ENCODE measurements around the gene RUFY3.

The RUFY3 gene

GRCh38 chr4:70713453-70714078 lies 8.2 kb upstream of the RUFY3 start:
- Histone ChIP-seq H3K4me3 (ENCODE audit: low read length) (no peak overlapping the region), H3K36me3 (ENCODE audit: control insufficient read depth, insufficient read depth, low read length) (no peaks in the 10 kb centered on the region), H3K23ac (ENCODE audit: low read length) (no peak overlapping the region), H3K27ac (ENCODE audit: low read depth, low read length) (no peak overlapping the region), H3K27me3 (ENCODE audit: insufficient read depth, low read length, poor library complexity) (no peaks in the 10 kb centered on the region), H3K79me2 (ENCODE audit: control insufficient read depth, insufficient read depth, low read length) (peaks cover 12% of the 10 kb centered on the region), H4K5ac (ENCODE audit: low read length) (no peak overlapping the region), H3K4me2 (ENCODE audit: low read length) (no peak overlapping the region), H2AK5ac (ENCODE audit: low read length) (no peak overlapping the region), H2BK15ac (replicated peaks; ENCODE audit: low read depth) (no peak overlapping the region), H3K9ac (ENCODE audit: low read length) (no peak overlapping the region), H2BK120ac (ENCODE audit: low read depth, low read length) (no peak overlapping the region), H3K4ac (ENCODE audit: low read depth, low read length) (no peak overlapping the region), H3K18ac (ENCODE audit: low read length) (no peak overlapping the region), H3K79me1 (ENCODE audit: low read length) (peaks cover 8% of the 10 kb centered on the region), H3K4me1 (ENCODE audit: control insufficient read depth, low read depth, low read length) (peaks cover 3% of the 10 kb centered on the region), H2BK5ac (ENCODE audit: low read length) (no peak overlapping the region), H3K56ac (ENCODE audit: low read length) (no peak overlapping the region), H4K8ac (ENCODE audit: low read depth, low read length) (no peak overlapping the region)
- WGBS (ENCODE audit: extremely low coverage, insufficient coverage, low lambda C conversion rate), result no CpG with 5 or more reads among the region's 7 CpGs
- peak; percentile 75 for DNase-seq

GRCh38 chr4:70714079-70714887 lies 7.5 kb upstream of the RUFY3 start:
- H3K27me3 ChIP-seq (ENCODE audit: insufficient read depth, low read length, poor library complexity), result no peaks in the 10 kb centered on the region
- H3K79me2 ChIP-seq (ENCODE audit: control insufficient read depth, insufficient read depth, low read length), result peaks cover 14% of the 10 kb centered on the region
- H3K4me2 ChIP-seq (ENCODE audit: low read length), result no peak overlapping the region
- H3K56ac ChIP-seq (ENCODE audit: low read length), result no peak overlapping the region
- H3K79me1 ChIP-seq (ENCODE audit: low read length), result peaks cover 10% of the 10 kb centered on the region
- no peak overlapping the region for H3K27ac ChIP-seq (ENCODE audit: low read depth, low read length)
- H3K18ac ChIP-seq (ENCODE audit: low read length), result no peak overlapping the region
- no peak overlapping the region for H4K5ac ChIP-seq (ENCODE audit: low read length)
- WGBS (ENCODE audit: extremely low coverage, insufficient coverage, low lambda C conversion rate), result no CpG with 5 or more reads among the region's 5 CpGs
- H3K23ac ChIP-seq (ENCODE audit: low read length), result no peak overlapping the region
- no peak overlapping the region for H3K4me3 ChIP-seq (ENCODE audit: low read length)
- peaks cover 3% of the 10 kb centered on the region for H3K4me1 ChIP-seq (ENCODE audit: control insufficient read depth, low read depth, low read length)
- H2AK5ac ChIP-seq (ENCODE audit: low read length), result no peak overlapping the region
- no peak overlapping the region for H2BK5ac ChIP-seq (ENCODE audit: low read length)
- no peak overlapping the region for H4K8ac ChIP-seq (ENCODE audit: low read depth, low read length)
- DNase-seq, result peak; percentile 42
- no peak overlapping the region for H3K4ac ChIP-seq (ENCODE audit: low read depth, low read length)
- no peak overlapping the region for H2BK120ac ChIP-seq (ENCODE audit: low read depth, low read length)
- no peak overlapping the region for H3K9ac ChIP-seq (ENCODE audit: low read length)
- H3K36me3 ChIP-seq (ENCODE audit: control insufficient read depth, insufficient read depth, low read length), result no peaks in the 10 kb centered on the region
- H2BK15ac ChIP-seq (replicated peaks; ENCODE audit: low read depth), result no peak overlapping the region

- DNase-seq, result no peak
- Histone ChIP-seq H2BK120ac (ENCODE audit: low read depth, low read length) (no peak overlapping the region), H3K79me1 (ENCODE audit: low read length) (peaks cover 8% of the 10 kb centered on the region), H4K8ac (ENCODE audit: low read depth, low read length) (no peak overlapping the region), H2BK5ac (ENCODE audit: low read length) (no peak overlapping the region), H3K79me2 (ENCODE audit: control insufficient read depth, insufficient read depth, low read length) (peaks cover 12% of the 10 kb centered on the region), H4K5ac (ENCODE audit: low read length) (no peak overlapping the region), H3K56ac (ENCODE audit: low read length) (no peak overlapping the region), H3K23ac (ENCODE audit: low read length) (no peak overlapping the region), H3K18ac (ENCODE audit: low read length) (no peak overlapping the region), H3K4me2 (ENCODE audit: low read length) (no peak overlapping the region), H3K4me3 (ENCODE audit: low read length) (no peak overlapping the region), H3K9ac (ENCODE audit: low read length) (no peak overlapping the region), H2AK5ac (ENCODE audit: low read length) (no peak overlapping the region), H3K36me3 (ENCODE audit: control insufficient read depth, insufficient read depth, low read length) (no peaks in the 10 kb centered on the region), H3K4me1 (ENCODE audit: control insufficient read depth, low read depth, low read length) (peaks cover 3% of the 10 kb centered on the region), H3K27me3 (ENCODE audit: insufficient read depth, low read length, poor library complexity) (no peaks in the 10 kb centered on the region), H3K4ac (ENCODE audit: low read depth, low read length) (no peak overlapping the region), H2BK15ac (replicated peaks; ENCODE audit: low read depth) (no peak overlapping the region), H3K27ac (ENCODE audit: low read depth, low read length) (no peak overlapping the region)
- no CpG with 5 or more reads among the region's 6 CpGs for WGBS (ENCODE audit: extremely low coverage, insufficient coverage, low lambda C conversion rate)
These were observed 6.7 kb upstream of the RUFY3 start for GRCh38 chr4:70715097-70715496.

GRCh38 chr4:70718811-70719604 lies 2.8 kb upstream of the RUFY3 start:
- peaks cover 8% of the 10 kb centered on the region for H3K79me1 ChIP-seq (ENCODE audit: low read length)
- H2BK5ac ChIP-seq (ENCODE audit: low read length), result no peak overlapping the region
- no peak overlapping the region for H3K4ac ChIP-seq (ENCODE audit: low read depth, low read length)
- H4K8ac ChIP-seq (ENCODE audit: low read depth, low read length), result no peak overlapping the region
- no peak overlapping the region for H3K18ac ChIP-seq (ENCODE audit: low read length)
- no peaks in the 10 kb centered on the region for H3K27me3 ChIP-seq (ENCODE audit: insufficient read depth, low read length, poor library complexity)
- H2BK120ac ChIP-seq (ENCODE audit: low read depth, low read length), result no peak overlapping the region
- no peak overlapping the region for H3K56ac ChIP-seq (ENCODE audit: low read length)
- H3K9ac ChIP-seq (ENCODE audit: low read length), result no peak overlapping the region
- no peak overlapping the region for H3K23ac ChIP-seq (ENCODE audit: low read length)
- no peak overlapping the region for H3K4me3 ChIP-seq (ENCODE audit: low read length)
- no peak for DNase-seq
- H3K4me2 ChIP-seq (ENCODE audit: low read length), result no peak overlapping the region
- peaks cover under 1% of the 10 kb centered on the region for H3K4me1 ChIP-seq (ENCODE audit: control insufficient read depth, low read depth, low read length)
- no peaks in the 10 kb centered on the region for H3K36me3 ChIP-seq (ENCODE audit: control insufficient read depth, insufficient read depth, low read length)
- peaks cover 8% of the 10 kb centered on the region for H3K79me2 ChIP-seq (ENCODE audit: control insufficient read depth, insufficient read depth, low read length)
- no peak overlapping the region for H4K5ac ChIP-seq (ENCODE audit: low read length)
- no CpG with 5 or more reads among the region's 13 CpGs for WGBS (ENCODE audit: extremely low coverage, insufficient coverage, low lambda C conversion rate)
- no peak overlapping the region for H3K27ac ChIP-seq (ENCODE audit: low read depth, low read length)
- no peak overlapping the region for H2BK15ac ChIP-seq (replicated peaks; ENCODE audit: low read depth)
- H2AK5ac ChIP-seq (ENCODE audit: low read length), result no peak overlapping the region

- Histone ChIP-seq H3K79me2 (ENCODE audit: control insufficient read depth, insufficient read depth, low read length) (peaks cover 6% of the 10 kb centered on the region), H3K18ac (ENCODE audit: low read length) (no peak overlapping the region), H3K9ac (ENCODE audit: low read length) (no peak overlapping the region), H3K36me3 (ENCODE audit: control insufficient read depth, insufficient read depth, low read length) (no peaks in the 10 kb centered on the region), H4K5ac (ENCODE audit: low read length) (no peak overlapping the region), H3K4me2 (ENCODE audit: low read length) (no peak overlapping the region), H2AK5ac (ENCODE audit: low read length) (no peak overlapping the region), H3K4ac (ENCODE audit: low read depth, low read length) (no peak overlapping the region), H2BK5ac (ENCODE audit: low read length) (no peak overlapping the region), H3K4me1 (ENCODE audit: control insufficient read depth, low read depth, low read length) (no peaks in the 10 kb centered on the region), H2BK120ac (ENCODE audit: low read depth, low read length) (no peak overlapping the region), H4K8ac (ENCODE audit: low read depth, low read length) (no peak overlapping the region), H3K79me1 (ENCODE audit: low read length) (peaks cover 6% of the 10 kb centered on the region), H2BK15ac (replicated peaks; ENCODE audit: low read depth) (no peak overlapping the region), H3K27me3 (ENCODE audit: insufficient read depth, low read length, poor library complexity) (no peaks in the 10 kb centered on the region), H3K27ac (ENCODE audit: low read depth, low read length) (no peak overlapping the region), H3K23ac (ENCODE audit: low read length) (no peak overlapping the region), H3K4me3 (ENCODE audit: low read length) (no peak overlapping the region), H3K56ac (ENCODE audit: low read length) (no peak overlapping the region)
- DNase-seq, result peak; percentile 61
- no CpG with 5 or more reads among the region's 7 CpGs for WGBS (ENCODE audit: extremely low coverage, insufficient coverage, low lambda C conversion rate)
These were observed 531 bp downstream of the RUFY3 start for GRCh38 chr4:70722199-70722791.
